Measurements from ENCODE around the gene KIF6.

Gene KIF6

GRCh38 chr6:39464067-39464466, 261.1 kb downstream of the KIF6 start:
- no peak for TF ChIP-seq CTCF (IDR thresholded peaks at IDR 0.05; ENCODE audit: low read depth, low read length)
- DNase-seq (ENCODE audit: low read depth in 2 of 2), result no peak

GRCh38 chr6:39453956-39454524, 271.2 kb downstream of the KIF6 start:
- H3K4me3 ChIP-seq (replicated peaks in 1 of 2; ENCODE audit: low read depth in 2 of 2, low read length in 2 of 2), result no peak overlapping the region
- TF ChIP-seq CTCF (IDR thresholded peaks at IDR 0.05; ENCODE audit: low read depth, low read length), result no peak
- DNase-seq (ENCODE audit: low read depth in 2 of 2), result peak in 1 of 2 donors; percentile 50

More at GRCh38 chr6:39464067-39464466, 261.1 kb downstream of the KIF6 start:
- no peak overlapping the region for H3K4me3 ChIP-seq (replicated peaks in 1 of 2; ENCODE audit: low read depth in 2 of 2, low read length in 2 of 2)

DNA sequence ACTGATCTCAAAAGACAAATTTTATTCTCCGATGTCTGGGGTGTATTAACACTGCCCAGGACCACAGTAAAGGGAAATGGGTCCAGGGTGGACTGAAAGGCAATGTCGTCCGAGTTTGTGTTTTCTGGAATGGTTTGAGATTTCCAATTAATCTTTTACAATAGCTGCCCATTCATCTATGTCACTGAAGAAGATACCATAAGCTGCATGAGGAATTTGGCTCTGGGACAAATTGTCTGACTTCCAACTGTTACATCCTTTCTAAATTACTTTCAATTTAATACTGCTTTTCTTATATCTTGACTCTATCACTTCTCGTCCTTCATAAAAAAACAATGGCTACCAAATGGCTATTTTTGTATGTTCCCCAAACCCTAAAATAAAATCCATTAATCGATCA, 272.0 kb downstream of the KIF6 start:
- no peak for TF ChIP-seq CTCF (IDR thresholded peaks at IDR 0.05; ENCODE audit: low read depth, low read length)
- no peak overlapping the region for H3K4me3 ChIP-seq (replicated peaks in 1 of 2; ENCODE audit: low read depth in 2 of 2, low read length in 2 of 2)
- peak; percentile 16 to 36 for DNase-seq (ENCODE audit: low read depth in 2 of 2)

DNA sequence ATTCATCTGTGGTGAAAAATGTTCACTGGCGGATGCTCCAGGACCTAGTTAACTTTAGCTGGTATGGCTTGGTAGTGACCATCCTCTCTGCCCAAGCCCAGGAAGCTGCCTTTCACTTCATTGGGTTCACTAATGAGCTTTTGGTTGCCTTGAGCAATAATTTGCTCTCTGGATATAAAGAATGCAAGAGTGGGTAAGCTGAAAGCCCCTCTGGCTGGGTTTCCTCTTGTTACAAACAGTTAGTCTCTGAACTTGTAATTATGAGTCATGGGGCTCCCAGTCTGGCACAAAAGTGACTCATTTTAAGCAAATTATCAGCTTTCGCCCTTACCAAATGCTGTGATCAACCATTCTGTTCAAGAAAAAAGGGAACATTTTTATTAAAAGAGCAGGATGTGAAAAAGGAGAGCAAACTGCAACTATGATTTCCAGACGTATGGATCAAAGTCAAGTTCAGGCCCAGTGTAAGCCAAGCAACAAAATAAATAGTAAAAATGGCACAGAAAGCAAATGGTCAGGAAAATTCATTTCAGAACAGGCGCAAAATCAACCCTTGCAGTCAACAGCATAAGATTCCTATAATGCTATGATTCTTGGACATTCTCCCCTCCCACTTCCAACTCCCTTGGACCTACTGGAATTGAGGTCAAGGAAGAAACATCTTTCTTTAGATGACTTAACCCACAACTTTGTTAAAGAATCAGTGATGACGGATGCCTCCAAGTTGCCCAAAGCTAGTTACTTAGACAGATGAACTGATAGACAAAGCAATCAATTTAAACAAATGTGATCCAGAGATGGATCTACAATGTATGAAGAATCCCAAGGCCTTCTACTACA, 272.7 kb downstream of the KIF6 start:
- H3K4me3 ChIP-seq (replicated peaks in 1 of 2; ENCODE audit: low read depth in 2 of 2, low read length in 2 of 2), result no peak overlapping the region
- peak; percentile 30 to 71 for DNase-seq (ENCODE audit: low read depth in 2 of 2)
- TF ChIP-seq CTCF (IDR thresholded peaks at IDR 0.05; ENCODE audit: low read depth, low read length), result no peak

- TF ChIP-seq CTCF (IDR thresholded peaks at IDR 0.05; ENCODE audit: low read depth, low read length), result peak; percentile 49
- H3K4me3 ChIP-seq (replicated peaks in 1 of 2; ENCODE audit: low read depth in 2 of 2, low read length in 2 of 2), result no peak overlapping the region
- DNase-seq (ENCODE audit: low read depth in 2 of 2), result peak in 1 of 2 donors; percentile 12
These were observed 273.4 kb downstream of the KIF6 start for GRCh38 chr6:39451831-39452230.

- DNase-seq (ENCODE audit: low read depth in 2 of 2), result no peak
- H3K4me3 ChIP-seq (replicated peaks in 1 of 2; ENCODE audit: low read depth in 2 of 2, low read length in 2 of 2), result no peak overlapping the region
- no peak for TF ChIP-seq CTCF (IDR thresholded peaks at IDR 0.05; ENCODE audit: low read depth, low read length)
These were observed 276.2 kb downstream of the KIF6 start for GRCh38 chr6:39449022-39449421.

Measured in cardiac fibroblast (primary cell).